Measurements from ENCODE around the gene ATP11A. TPM values are rescaled to one million over a fixed set of nuclear protein-coding genes. Genes with fewer than 3 reads are reported as not detected.

ATP11A gene
- total RNA-seq, 1 donor from 2014 or later = 70.9 TPM

- DNase-seq (ENCODE audit: extremely low spot score, unreplicated experiment) = no peak
- H3K36me3 Mint-ChIP-seq = peaks cover 43% of the 10 kb centered on the region
- H3K9me3 Mint-ChIP-seq = no peaks in the 10 kb centered on the region
- H3K27ac Mint-ChIP-seq = no peak overlapping the region
- H3K27me3 Mint-ChIP-seq = no peaks in the 10 kb centered on the region
- H3K4me1 Mint-ChIP-seq (ENCODE audit: unreplicated experiment) = no peaks in the 10 kb centered on the region
- H3K4me3 Mint-ChIP-seq = no peak overlapping the region
- TF ChIP-seq, protein P1, sequence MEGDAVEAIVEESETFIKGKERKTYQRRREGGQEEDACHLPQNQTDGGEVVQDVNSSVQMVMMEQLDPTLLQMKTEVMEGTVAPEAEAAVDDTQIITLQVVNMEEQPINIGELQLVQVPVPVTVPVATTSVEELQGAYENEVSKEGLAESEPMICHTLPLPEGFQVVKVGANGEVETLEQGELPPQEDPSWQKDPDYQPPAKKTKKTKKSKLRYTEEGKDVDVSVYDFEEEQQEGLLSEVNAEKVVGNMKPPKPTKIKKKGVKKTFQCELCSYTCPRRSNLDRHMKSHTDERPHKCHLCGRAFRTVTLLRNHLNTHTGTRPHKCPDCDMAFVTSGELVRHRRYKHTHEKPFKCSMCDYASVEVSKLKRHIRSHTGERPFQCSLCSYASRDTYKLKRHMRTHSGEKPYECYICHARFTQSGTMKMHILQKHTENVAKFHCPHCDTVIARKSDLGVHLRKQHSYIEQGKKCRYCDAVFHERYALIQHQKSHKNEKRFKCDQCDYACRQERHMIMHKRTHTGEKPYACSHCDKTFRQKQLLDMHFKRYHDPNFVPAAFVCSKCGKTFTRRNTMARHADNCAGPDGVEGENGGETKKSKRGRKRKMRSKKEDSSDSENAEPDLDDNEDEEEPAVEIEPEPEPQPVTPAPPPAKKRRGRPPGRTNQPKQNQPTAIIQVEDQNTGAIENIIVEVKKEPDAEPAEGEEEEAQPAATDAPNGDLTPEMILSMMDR (conservative IDR thresholded peaks at IDR 0.05) = no peak
These were observed 123.7 kb downstream of the ATP11A start for GRCh38 chr13:112813552-112813951.

GRCh38 chr13:112814905-112815585, 125.2 kb downstream of the ATP11A start:
- Mint-ChIP-seq H3K4me3 (no peak overlapping the region), H3K9me3 (no peaks in the 10 kb centered on the region), H3K36me3 (peaks cover 48% of the 10 kb centered on the region), H3K27me3 (no peaks in the 10 kb centered on the region), H3K27ac (no peak overlapping the region), H3K4me1 (ENCODE audit: unreplicated experiment) (no peaks in the 10 kb centered on the region)
- peak; percentile 43 for DNase-seq (ENCODE audit: extremely low spot score, unreplicated experiment)
- TF ChIP-seq, protein P1 (conservative IDR thresholded peaks at IDR 0.05) = no peak

DNA sequence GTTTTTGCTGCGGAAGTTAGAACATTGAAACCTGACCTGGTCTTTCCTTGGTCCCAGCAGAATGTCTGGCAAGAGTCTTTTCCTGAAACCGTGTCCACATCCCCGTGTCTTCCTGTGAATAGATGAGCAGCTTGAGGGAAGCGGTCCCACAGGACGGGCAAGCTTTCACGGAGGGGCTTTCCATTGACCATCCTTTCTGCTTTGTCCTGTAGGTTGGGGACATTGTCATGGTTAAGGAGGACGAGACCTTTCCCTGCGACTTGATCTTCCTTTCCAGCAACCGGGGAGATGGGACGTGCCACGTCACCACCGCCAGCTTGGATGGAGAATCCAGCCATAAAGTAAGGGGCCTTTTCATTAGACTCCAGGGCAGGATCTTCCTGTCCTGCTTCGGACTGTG, 126.0 kb downstream of the ATP11A start:
- DNase-seq (ENCODE audit: extremely low spot score, unreplicated experiment) = no peak
- Mint-ChIP-seq H3K4me3 (no peak overlapping the region), H3K27me3 (no peaks in the 10 kb centered on the region), H3K9me3 (no peaks in the 10 kb centered on the region), H3K27ac (no peak overlapping the region), H3K4me1 (ENCODE audit: unreplicated experiment) (no peaks in the 10 kb centered on the region), H3K36me3 (peaks cover 48% of the 10 kb centered on the region)
- TF ChIP-seq, protein P1 (conservative IDR thresholded peaks at IDR 0.05) = no peak

- no peak overlapping the region for H3K27ac Mint-ChIP-seq
These were observed 128.3 kb downstream of the ATP11A start for GRCh38 chr13:112818040-112818697.

DNA sequence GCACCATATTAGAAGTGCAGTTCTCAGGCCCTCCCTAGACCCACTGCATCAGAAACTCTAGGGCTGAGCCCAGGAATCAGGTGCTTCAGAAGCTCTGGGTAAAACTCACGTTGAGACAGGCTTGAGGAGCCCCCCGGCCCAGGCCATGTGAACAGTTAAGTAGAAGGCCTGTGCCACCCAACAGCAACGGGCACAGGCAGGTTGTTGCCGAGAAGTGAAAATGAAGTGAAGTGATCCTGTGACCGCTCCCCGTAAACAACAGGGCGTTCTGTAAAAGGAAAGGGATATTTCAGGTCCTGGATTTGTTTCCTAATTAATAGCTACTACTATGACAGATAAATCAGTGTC, 128.8 kb downstream of the ATP11A start:
- Mint-ChIP-seq H3K36me3 (peaks cover 47% of the 10 kb centered on the region), H3K27ac (no peak overlapping the region)
- TF ChIP-seq, protein P1 (conservative IDR thresholded peaks at IDR 0.05) = no peak

More at GRCh38 chr13:112818040-112818697, 128.3 kb downstream of the ATP11A start:
- no peak for DNase-seq (ENCODE audit: extremely low spot score, unreplicated experiment)
- H3K4me3 Mint-ChIP-seq = no peak overlapping the region
- no peaks in the 10 kb centered on the region for H3K9me3 Mint-ChIP-seq
- H3K4me1 Mint-ChIP-seq (ENCODE audit: unreplicated experiment) = no peaks in the 10 kb centered on the region
- H3K27me3 Mint-ChIP-seq = no peaks in the 10 kb centered on the region
- TF ChIP-seq, protein P1 (conservative IDR thresholded peaks at IDR 0.05) = no peak
- peaks cover 51% of the 10 kb centered on the region for H3K36me3 Mint-ChIP-seq

More for the DNA sequence above, 128.8 kb downstream of the ATP11A start:
- Mint-ChIP-seq H3K9me3 (no peaks in the 10 kb centered on the region), H3K4me1 (ENCODE audit: unreplicated experiment) (no peaks in the 10 kb centered on the region), H3K27me3 (no peaks in the 10 kb centered on the region), H3K4me3 (no peak overlapping the region)
- no peak for DNase-seq (ENCODE audit: extremely low spot score, unreplicated experiment)
